ENCODE measurements around the gene EDC3.

DNA sequence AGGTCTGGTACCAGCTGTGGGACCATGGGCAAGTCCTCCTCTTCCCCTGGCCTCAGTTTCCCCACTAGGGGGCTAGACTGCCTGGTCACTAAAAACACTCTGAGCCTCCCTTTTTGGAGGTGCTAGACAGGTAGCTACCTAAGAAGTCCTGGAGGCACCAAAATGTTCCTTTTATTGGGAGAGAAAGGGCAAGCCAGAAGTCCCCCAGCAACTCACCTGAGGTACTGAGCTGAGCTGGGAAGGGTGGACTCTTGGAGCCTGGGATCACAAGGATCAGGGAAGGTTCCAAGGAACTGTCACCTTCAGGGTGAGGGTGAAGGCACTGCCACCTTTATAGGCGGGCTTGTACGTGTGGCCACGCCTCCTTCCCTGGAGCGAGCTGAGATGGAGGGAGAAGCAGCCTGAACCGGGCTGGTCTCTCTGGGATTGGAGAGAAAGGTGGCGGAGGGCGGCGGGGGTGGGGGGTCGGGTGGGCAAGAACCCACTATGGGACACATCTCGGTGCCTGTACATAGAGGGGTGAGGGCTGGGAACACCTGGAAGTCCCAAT is 29.5 kb upstream of the EDC3 start, which contains the start of gene CYP1A1:
- TF ChIP-seq RFX5 (IDR thresholded peaks at IDR 0.05; ENCODE audit: low read depth, low read length) (no peak), CHD1 (IDR thresholded peaks at IDR 0.05; ENCODE audit: low read depth, low read length) (no peak), POLR2A (IDR thresholded peaks at IDR 0.05; ENCODE audit: low read depth, low read length) (no peak)
- TF ChIP-seq, protein P1, sequence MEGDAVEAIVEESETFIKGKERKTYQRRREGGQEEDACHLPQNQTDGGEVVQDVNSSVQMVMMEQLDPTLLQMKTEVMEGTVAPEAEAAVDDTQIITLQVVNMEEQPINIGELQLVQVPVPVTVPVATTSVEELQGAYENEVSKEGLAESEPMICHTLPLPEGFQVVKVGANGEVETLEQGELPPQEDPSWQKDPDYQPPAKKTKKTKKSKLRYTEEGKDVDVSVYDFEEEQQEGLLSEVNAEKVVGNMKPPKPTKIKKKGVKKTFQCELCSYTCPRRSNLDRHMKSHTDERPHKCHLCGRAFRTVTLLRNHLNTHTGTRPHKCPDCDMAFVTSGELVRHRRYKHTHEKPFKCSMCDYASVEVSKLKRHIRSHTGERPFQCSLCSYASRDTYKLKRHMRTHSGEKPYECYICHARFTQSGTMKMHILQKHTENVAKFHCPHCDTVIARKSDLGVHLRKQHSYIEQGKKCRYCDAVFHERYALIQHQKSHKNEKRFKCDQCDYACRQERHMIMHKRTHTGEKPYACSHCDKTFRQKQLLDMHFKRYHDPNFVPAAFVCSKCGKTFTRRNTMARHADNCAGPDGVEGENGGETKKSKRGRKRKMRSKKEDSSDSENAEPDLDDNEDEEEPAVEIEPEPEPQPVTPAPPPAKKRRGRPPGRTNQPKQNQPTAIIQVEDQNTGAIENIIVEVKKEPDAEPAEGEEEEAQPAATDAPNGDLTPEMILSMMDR (conservative IDR thresholded peaks at IDR 0.05; ENCODE audit: low read depth, low read length), result no peak

All from IMR-90 (cell line).